Naive thymus-derived CD4-positive, alpha-beta T cell (primary cell): Measurements from ENCODE around the gene SLC37A2. TPM values are rescaled to one million over a fixed set of nuclear protein-coding genes. Genes with fewer than 3 reads are reported as not detected.
A peak's percentile ranks its signal among the peaks of the same experiment; 100 is the strongest.

Experiments used
- ATAC-seq: fragments of 150-1000 bp; cut with Tn5 transposase; 2 replicates; pipeline ENCODE4 v1.10.0; 2021; ENCODE audit warnings: mild to moderate bottlenecking, moderate library complexity
- CTCF ChIA-PET: fragments of 350-600 bp; sonication (Branson Sonifier 250); formaldehyde crosslinking; loops from one replicate; lab custom pipeline; 2021; ENCODE audit warnings: antibody characterized with exemption; lab: Charles Lee
- POLR2A ChIA-PET: fragments of 350-600 bp; sonication (Branson Sonifier 250); formaldehyde crosslinking; loops from one replicate; lab custom pipeline; 2021; ENCODE audit warnings: antibody characterized with exemption, inconsistent platforms; lab: Charles Lee
- DNase-seq, 9 donors: peaks; one replicate each; pipeline versions ENCODE4 v3.0.0 to v3.0.0-alpha.2; 2020 to 2022; ENCODE audit warnings: mixed read lengths in 1 of 9
- H3K27ac ChIP-seq: one replicate; pipeline ENCODE4 v1.7.0; 2013; ENCODE audit warnings: mild to moderate bottlenecking, low read depth, low read length, moderate library complexity
- H3K27me3 ChIP-seq, 2 donors: one replicate each; pipeline ENCODE4 v1.7.0; 2013; ENCODE audit warnings: low read length in 2 of 2, mild to moderate bottlenecking in 2 of 2, moderate library complexity in 2 of 2; ENCODE audit not compliant: control insufficient read depth in 2 of 2, insufficient read depth in 2 of 2
- H3K36me3 ChIP-seq, 3 experiments: 1 replicate in 2 of 3; 2 replicates in 1 of 3; pipeline ENCODE4 v1.7.0; 2013; ENCODE audit warnings: low read length in 3 of 3, mild to moderate bottlenecking in 3 of 3, moderate library complexity in 1 of 3; ENCODE audit not compliant: insufficient read depth in 3 of 3, control insufficient read depth in 2 of 3
- H3K4me1 ChIP-seq, 2 donors: one replicate each; pipeline ENCODE4 v1.7.0; 2013; ENCODE audit warnings: low read length in 2 of 2, mild to moderate bottlenecking in 2 of 2, moderate library complexity in 1 of 2; ENCODE audit not compliant: control insufficient read depth in 2 of 2, insufficient read depth in 2 of 2
- H3K4me3 ChIP-seq: 2 replicates; pipeline ENCODE4 v1.7.0; 2013; ENCODE audit warnings: mild to moderate bottlenecking, low read length
- H3K9me3 ChIP-seq, 3 experiments: 1 replicate in 2 of 3; 2 replicates in 1 of 3; pipeline ENCODE4 v1.7.0; 2013; ENCODE audit warnings: low read length in 3 of 3; ENCODE audit not compliant: control insufficient read depth in 2 of 3
- H3K27ac Mint-ChIP-seq, 9 donors: one replicate each; pipeline ENCODE4 v1.8.0; 2020 to 2022; ENCODE audit warnings: mixed read lengths in 9 of 9, mild to moderate bottlenecking in 8 of 9, moderate library complexity in 5 of 9, inconsistent platforms in 2 of 9
- H3K27me3 Mint-ChIP-seq, 5 donors: one replicate each; pipeline ENCODE4 v1.8.0; 2021 to 2022; ENCODE audit warnings: mixed read lengths in 5 of 5, mild to moderate bottlenecking in 1 of 5
- H3K36me3 Mint-ChIP-seq, 5 donors: one replicate each; pipeline ENCODE4 v1.8.0; 2020 to 2022; ENCODE audit warnings: mixed read lengths in 5 of 5, mild to moderate bottlenecking in 3 of 5, inconsistent platforms in 1 of 5
- H3K4me1 Mint-ChIP-seq, 7 donors: one replicate each; pipeline ENCODE4 v1.8.0; 2020 to 2022; ENCODE audit warnings: mixed read lengths in 7 of 7, mild to moderate bottlenecking in 3 of 7, inconsistent platforms in 1 of 7
- H3K4me3 Mint-ChIP-seq, 10 donors: one replicate each; pipeline ENCODE4 v1.8.0; 2020 to 2022; ENCODE audit warnings: mild to moderate bottlenecking in 10 of 10, mixed read lengths in 10 of 10, moderate library complexity in 6 of 10, inconsistent platforms in 2 of 10
- H3K9me3 Mint-ChIP-seq, 11 donors: one replicate each; pipeline ENCODE4 v1.8.0; 2020 to 2022; ENCODE audit warnings: mixed read lengths in 11 of 11, mild to moderate bottlenecking in 4 of 11, inconsistent platforms in 1 of 11, moderate library complexity in 1 of 11
- intact Hi-C, 2 donors: fragments of 100-400 bp; cut with micrococcal nuclease; formaldehyde crosslinking; loops; one replicate each; pipeline ENCODE4 v1.15.1; 2023
- polyA plus RNA-seq, 2 donors: library from polyadenylated mRNA; unstranded; fragments of 300-500 nt; fragmentation: Illumina TruSeq; gene quantifications; one replicate each; pipeline ENCODE4 v1.2.3, GENCODE V29; 2021
- total RNA-seq, 6 experiments: library from RNA in 5 of 6; stranded (reverse) in 5 of 6; gene quantifications; 1 replicate in 5 of 6; 2 replicates in 1 of 6; pipeline ENCODE4 v1.2.3 and lab custom pipeline; 2021 to 2026

SLC37A2 gene
- total and polyA plus RNA-seq, 7 experiments from 2014 or later, result 0.07 to 16.3 (median 1.9) TPM

DNA sequence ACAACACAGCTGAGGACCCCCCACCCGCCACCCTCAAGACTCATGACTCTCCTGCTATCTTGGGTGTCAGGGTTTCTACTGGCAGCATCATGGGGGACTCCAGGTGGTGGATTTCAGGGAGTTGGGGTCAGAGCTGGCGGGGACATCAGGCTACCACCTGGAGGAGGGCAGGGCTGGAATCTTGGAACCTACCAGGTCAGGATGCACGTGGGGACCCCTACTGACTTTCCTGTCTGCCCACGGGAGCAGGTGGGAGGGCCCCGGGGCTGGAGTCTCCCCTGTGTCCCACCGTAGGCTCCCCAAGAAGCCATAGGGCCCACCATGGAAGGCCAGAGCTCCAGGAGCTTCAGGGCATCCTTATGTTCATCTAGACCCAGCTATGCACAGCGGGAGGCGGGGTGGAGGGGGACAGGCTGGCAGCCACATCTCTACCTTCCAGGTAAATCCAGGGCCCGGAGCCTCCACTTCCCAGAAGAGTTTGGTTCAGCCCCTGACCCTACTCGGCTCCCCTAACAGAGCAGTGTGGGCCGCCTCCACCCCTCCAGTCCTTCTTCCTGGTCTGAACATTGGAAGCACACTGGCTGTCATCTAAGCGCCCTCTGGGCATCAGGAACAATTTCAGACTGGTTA lies 10.0 kb downstream of the SLC37A2 start:
- no peaks in the 10 kb centered on the region for H3K9me3 ChIP-seq
- peaks cover 5 to 40% (median 27%) of the 10 kb centered on the region in 5 donors for H3K27me3 Mint-ChIP-seq
- no peak overlapping the region for H3K27ac ChIP-seq
- no peaks in the 10 kb centered on the region for H3K4me1 ChIP-seq
- DNase-seq (no peak), ATAC-seq (no peak)
- no peaks in the 10 kb centered on the region for H3K27me3 ChIP-seq
- ChIA-PET CTCF (no interaction called here), POLR2A (no interaction called here)
- intact Hi-C loops, result no loop called here
- H3K4me3 ChIP-seq, result no peak overlapping the region
- H3K9me3 Mint-ChIP-seq, result no peaks in the 10 kb centered on the region
- no peaks in the 10 kb centered on the region for H3K36me3 ChIP-seq
- H3K4me3 Mint-ChIP-seq, result no peak overlapping the region
- H3K4me1 Mint-ChIP-seq, result peaks cover 0 to 17% (median 0%) of the 10 kb centered on the region in 7 donors
- H3K36me3 Mint-ChIP-seq, result peaks cover 0 to 3% (median 0%) of the 10 kb centered on the region in 5 donors
- no peak overlapping the region for H3K27ac Mint-ChIP-seq

DNA sequence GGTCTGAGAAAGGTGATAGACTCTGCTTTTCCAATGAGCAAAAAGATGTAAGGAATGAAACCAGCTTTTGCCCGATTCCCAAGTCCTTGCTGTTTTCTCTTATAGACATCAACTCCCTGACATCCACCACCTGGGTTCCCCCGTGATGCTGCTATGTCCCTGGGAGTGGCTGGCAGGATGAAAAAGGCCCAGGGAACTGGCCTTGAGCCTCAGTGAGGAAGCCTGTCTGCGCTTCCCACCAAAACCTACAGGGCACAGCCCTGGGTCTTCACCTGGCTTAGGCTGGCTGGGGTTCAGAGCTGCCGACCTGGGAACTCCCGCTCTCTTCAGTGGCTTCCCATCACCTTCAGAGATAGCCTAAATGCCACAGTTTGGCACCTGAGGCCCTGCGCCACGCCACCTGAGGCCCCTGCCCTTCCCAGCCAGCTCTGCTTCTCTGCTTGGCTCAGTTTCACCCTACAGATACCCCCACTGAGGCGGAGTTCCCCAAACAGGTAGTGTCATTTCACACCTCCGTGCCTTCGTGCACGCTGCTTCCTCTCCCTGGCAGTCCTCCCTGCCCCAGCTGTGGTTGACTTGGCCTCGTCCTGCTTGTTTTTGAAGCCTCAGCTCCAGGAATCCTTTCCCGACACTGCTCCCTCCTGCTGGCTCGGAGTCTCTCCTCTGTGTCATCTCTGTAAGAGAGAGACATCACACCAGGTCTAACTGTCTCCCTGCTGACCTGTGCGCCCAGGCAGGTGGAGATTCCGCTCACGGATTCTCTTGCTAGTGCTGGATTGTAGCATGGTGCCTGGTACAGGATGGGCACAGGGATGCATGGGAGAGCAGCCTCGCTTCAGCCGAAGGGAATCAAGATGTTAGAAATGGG lies 10.7 kb downstream of the SLC37A2 start:
- intact Hi-C loops, result no loop called here

DNA sequence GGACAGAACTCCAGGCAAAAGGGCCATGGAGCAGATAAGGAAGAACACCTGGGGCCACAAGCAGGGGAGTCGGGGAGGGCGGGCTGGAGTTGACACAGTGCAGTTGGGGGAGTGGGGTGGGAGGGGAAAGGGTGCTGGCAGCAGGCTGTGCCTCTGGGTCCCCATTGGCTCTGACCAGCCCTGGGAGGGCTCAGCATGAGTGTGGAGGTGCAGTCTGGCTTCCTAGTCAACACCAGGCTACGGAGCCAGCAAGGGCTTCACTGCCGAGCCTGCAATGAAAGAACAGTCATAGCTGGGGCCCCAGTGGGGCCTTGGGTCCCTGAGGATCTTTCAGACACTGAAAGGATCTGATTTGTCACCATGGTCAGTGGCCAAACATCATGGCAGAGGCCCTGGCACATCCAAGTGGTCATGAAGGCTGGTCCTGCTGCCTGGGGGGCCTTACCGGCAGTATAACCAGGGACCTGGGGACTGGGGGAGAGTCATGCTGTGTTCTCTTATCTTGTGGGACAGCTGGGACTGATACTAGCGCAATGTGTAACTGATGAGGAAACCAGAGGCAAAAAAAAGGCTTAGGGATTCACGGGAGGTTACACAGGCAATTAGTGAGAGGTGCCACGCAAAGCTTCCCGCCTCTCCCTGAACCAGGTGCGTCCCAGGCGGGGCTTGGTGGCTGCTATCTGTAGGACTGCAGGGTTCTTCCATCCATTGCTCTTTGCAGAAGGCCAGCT lies 11.6 kb downstream of the SLC37A2 start:
- H3K27ac ChIP-seq, result no peak overlapping the region
- no peaks in the 10 kb centered on the region for H3K4me1 ChIP-seq
- no peak overlapping the region for H3K4me3 ChIP-seq
- no peak for DNase-seq
- ChIA-PET POLR2A (no interaction called here), CTCF (no interaction called here)
- Mint-ChIP-seq H3K27me3 (peaks cover 0 to 30% (median 15%) of the 10 kb centered on the region in 5 donors), H3K4me3 (peak overlapping the region in 1 of 10 donors; percentile 9), H3K4me1 (peaks cover 0 to 17% (median 0%) of the 10 kb centered on the region in 7 donors), H3K9me3 (no peaks in the 10 kb centered on the region), H3K27ac (peak overlapping the region in 1 of 9 donors; percentile 27), H3K36me3 (no peaks in the 10 kb centered on the region)
- H3K36me3 ChIP-seq, result no peaks in the 10 kb centered on the region
- ATAC-seq, result no peak
- H3K27me3 ChIP-seq, result no peaks in the 10 kb centered on the region
- intact Hi-C loops, result no loop called here
- no peaks in the 10 kb centered on the region for H3K9me3 ChIP-seq

More for the DNA sequence above, 10.7 kb downstream of the SLC37A2 start:
- H3K36me3 ChIP-seq, result no peaks in the 10 kb centered on the region
- POLR2A ChIA-PET, result no interaction called here
- no peaks in the 10 kb centered on the region for H3K27me3 ChIP-seq
- peaks cover 0 to 38% (median 21%) of the 10 kb centered on the region in 5 donors for H3K27me3 Mint-ChIP-seq
- DNase-seq (no peak), ATAC-seq (no peak)
- peaks cover 0 to 17% (median 0%) of the 10 kb centered on the region in 7 donors for H3K4me1 Mint-ChIP-seq
- peak overlapping the region in 1 of 10 donors; percentile 9 for H3K4me3 Mint-ChIP-seq
- no peaks in the 10 kb centered on the region for H3K4me1 ChIP-seq
- no peak overlapping the region for H3K27ac ChIP-seq
- H3K27ac Mint-ChIP-seq, result peak overlapping the region in 1 of 9 donors; percentile 27
- H3K9me3 ChIP-seq, result no peaks in the 10 kb centered on the region
- H3K4me3 ChIP-seq, result no peak overlapping the region
- H3K9me3 Mint-ChIP-seq, result no peaks in the 10 kb centered on the region
- CTCF ChIA-PET, result no interaction called here
- H3K36me3 Mint-ChIP-seq, result no peaks in the 10 kb centered on the region

DNA sequence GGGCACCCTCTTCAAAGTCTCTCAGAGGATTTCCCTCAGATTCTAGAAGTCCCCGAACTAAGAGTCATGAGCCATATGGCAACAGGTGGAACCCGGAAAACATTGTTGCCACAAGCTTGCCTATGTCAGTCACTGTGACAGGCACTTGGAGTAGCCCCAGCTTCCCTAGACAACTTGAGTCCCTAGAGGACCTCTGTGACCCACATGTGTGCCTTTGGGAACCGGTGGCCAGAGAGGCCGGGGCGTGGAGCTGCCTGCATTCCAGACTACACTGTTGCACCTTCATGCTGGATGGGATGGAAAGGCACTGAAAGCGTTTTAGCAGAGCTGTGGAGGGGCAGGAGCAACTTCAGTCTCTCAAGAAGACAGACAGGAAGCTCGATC lies 12.1 kb downstream of the SLC37A2 start:
- Histone ChIP-seq H3K4me3 (no peak overlapping the region), H3K27ac (no peak overlapping the region), H3K4me1 (no peaks in the 10 kb centered on the region), H3K9me3 (no peaks in the 10 kb centered on the region), H3K36me3 (no peaks in the 10 kb centered on the region), H3K27me3 (no peaks in the 10 kb centered on the region)
- CTCF ChIA-PET, result no interaction called here
- intact Hi-C loops, result no loop called here
- DNase-seq, result no peak
- POLR2A ChIA-PET, result no interaction called here
- no peak overlapping the region for H3K4me3 Mint-ChIP-seq
- no peaks in the 10 kb centered on the region for H3K36me3 Mint-ChIP-seq
- H3K4me1 Mint-ChIP-seq, result peaks cover 0 to 12% (median 0%) of the 10 kb centered on the region in 7 donors
- no peak overlapping the region for H3K27ac Mint-ChIP-seq
- no peaks in the 10 kb centered on the region for H3K9me3 Mint-ChIP-seq
- H3K27me3 Mint-ChIP-seq, result peaks cover 0 to 26% (median 10%) of the 10 kb centered on the region in 5 donors
- no peak for ATAC-seq

DNA sequence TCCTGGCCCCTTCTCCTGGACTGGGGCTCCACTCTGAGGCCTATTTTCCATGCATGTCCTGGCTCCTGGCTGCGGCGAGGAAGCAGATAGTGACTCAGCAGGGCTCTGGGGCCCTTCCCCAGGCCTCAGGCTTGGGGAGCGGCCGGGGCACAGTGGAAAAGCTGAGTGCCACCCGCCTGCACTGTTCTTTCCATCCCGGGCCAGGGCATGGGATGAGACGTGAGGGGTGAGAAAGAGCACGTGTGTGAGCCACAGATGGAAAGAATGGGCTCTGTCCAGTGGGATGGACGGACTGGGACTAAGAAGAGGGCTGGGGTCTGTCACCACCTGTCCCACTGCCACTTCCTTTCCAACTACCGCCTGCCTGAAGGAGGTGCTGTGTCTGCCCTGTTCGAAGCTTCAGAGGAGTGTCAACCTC lies 12.8 kb downstream of the SLC37A2 start:
- H3K4me1 ChIP-seq, result no peaks in the 10 kb centered on the region
- intact Hi-C loops, result no loop called here
- H3K36me3 ChIP-seq, result no peaks in the 10 kb centered on the region
- Mint-ChIP-seq H3K27me3 (peaks cover 0 to 26% (median 7%) of the 10 kb centered on the region in 5 donors), H3K4me1 (peaks cover 0 to 10% (median 0%) of the 10 kb centered on the region in 7 donors), H3K27ac (no peak overlapping the region), H3K9me3 (no peaks in the 10 kb centered on the region), H3K36me3 (no peaks in the 10 kb centered on the region), H3K4me3 (no peak overlapping the region)
- no peaks in the 10 kb centered on the region for H3K9me3 ChIP-seq
- no peak overlapping the region for H3K4me3 ChIP-seq
- DNase-seq, result no peak
- ChIA-PET POLR2A (no interaction called here), CTCF (no interaction called here)
- H3K27me3 ChIP-seq, result no peaks in the 10 kb centered on the region
- ATAC-seq, result no peak
- no peak overlapping the region for H3K27ac ChIP-seq

DNA sequence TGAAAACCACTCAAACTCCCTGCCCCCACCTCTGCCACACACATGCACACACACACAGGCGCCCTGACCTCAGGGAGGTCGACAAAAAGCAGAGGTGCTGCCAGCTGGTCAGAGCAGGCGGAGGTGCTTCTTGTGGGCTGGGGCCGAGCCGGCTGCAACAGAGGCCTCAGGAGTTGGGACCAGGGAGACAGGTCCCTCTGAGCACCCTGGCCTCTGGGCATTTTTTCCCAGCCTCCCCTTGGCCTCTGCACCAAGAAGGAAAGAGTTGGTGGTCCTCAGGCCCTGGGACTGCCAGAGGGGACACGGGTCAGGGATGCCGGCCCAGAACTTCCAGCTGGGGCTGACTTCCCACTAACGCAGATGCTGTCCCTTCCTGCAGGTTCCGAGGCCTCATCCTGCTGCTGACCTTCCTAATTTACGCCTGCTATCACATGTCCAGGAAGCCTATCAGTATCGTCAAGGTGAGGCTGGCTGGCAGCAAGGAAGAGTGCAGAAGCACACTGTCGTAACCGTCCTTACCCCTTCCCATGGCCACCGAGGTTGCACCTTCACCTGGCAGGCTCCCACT lies 13.4 kb downstream of the SLC37A2 start:
- Histone ChIP-seq H3K4me1 (no peaks in the 10 kb centered on the region), H3K4me3 (no peak overlapping the region), H3K9me3 (no peaks in the 10 kb centered on the region), H3K36me3 (no peaks in the 10 kb centered on the region), H3K27ac (no peak overlapping the region), H3K27me3 (no peaks in the 10 kb centered on the region)
- DNase-seq (no peak), ATAC-seq (no peak)
- H3K4me1 Mint-ChIP-seq, result peaks cover 0 to 6% (median 0%) of the 10 kb centered on the region in 7 donors
- ChIA-PET POLR2A (no interaction called here), CTCF (no interaction called here)
- intact Hi-C loops, result no loop called here
- H3K27me3 Mint-ChIP-seq, result peaks cover 0 to 24% (median 4%) of the 10 kb centered on the region in 5 donors
- no peaks in the 10 kb centered on the region for H3K9me3 Mint-ChIP-seq
- no peak overlapping the region for H3K4me3 Mint-ChIP-seq
- no peaks in the 10 kb centered on the region for H3K36me3 Mint-ChIP-seq
- H3K27ac Mint-ChIP-seq, result no peak overlapping the region
